ENCODE measurements around the gene MACROH2A2.
"Not testable (repeated sequence)": the region's sequence is repeated elsewhere in the genome, so short reads cannot be mapped to it uniquely, and the experiment has no call there.

MACROH2A2 gene

DNA sequence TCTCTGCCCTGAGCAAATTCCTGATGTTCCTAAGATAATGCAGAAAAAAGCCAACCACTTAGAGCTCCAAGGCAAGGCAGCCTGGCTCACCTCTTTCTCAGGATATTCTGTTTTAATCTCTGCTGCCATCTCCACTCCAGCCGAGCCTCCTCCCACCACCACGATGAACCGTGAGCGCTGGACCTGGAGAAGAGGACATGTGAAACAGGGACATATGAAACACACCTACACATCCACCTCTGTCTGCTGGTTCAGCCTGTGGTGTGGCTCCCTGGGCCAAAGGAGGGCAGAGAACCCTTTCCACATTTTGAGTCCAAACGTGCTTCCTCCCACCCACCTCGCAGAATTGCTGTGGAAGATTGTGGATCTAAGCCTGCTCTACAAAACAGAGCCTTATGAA is 67.8 kb downstream of the MACROH2A2 start:
- no peak overlapping the region for H3K4me3 ChIP-seq (ENCODE audit: low read length)
- DNase-seq (ENCODE audit: low read depth) = no peak
- TF ChIP-seq, protein P1, sequence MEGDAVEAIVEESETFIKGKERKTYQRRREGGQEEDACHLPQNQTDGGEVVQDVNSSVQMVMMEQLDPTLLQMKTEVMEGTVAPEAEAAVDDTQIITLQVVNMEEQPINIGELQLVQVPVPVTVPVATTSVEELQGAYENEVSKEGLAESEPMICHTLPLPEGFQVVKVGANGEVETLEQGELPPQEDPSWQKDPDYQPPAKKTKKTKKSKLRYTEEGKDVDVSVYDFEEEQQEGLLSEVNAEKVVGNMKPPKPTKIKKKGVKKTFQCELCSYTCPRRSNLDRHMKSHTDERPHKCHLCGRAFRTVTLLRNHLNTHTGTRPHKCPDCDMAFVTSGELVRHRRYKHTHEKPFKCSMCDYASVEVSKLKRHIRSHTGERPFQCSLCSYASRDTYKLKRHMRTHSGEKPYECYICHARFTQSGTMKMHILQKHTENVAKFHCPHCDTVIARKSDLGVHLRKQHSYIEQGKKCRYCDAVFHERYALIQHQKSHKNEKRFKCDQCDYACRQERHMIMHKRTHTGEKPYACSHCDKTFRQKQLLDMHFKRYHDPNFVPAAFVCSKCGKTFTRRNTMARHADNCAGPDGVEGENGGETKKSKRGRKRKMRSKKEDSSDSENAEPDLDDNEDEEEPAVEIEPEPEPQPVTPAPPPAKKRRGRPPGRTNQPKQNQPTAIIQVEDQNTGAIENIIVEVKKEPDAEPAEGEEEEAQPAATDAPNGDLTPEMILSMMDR (conservative IDR thresholded peaks at IDR 0.05; ENCODE audit: low read depth, low read length) = no peak

DNA sequence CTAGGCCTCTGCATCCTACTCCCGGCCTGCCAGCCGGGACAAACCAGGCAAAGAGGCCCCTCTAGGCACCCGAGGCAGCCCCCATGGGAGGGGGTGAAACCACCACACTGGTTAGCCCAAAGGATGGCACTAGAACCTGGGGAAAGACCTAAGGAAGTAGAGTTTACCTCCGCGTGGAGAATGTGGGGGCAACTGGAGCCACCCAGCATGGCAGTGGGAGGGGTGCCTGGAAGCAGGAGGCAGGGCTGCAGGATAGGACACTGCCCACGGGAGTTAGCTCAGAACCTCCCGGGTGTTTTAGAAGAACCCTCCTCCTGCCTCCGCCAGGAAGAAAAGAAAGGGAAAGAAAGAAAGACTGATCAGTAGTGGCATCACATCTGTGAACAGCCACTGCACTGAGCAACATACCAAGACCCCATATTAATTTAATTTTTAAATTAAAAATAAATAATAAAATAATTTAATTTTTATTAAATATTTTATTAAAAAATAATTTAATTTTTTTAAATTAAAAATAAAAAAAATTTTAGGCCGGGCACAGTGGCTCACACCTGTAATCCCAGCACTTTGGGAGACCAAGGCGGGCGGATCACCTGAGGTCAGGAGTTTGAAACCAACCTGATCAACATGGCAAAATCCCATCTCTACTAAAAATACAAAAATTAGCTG is 68.8 kb downstream of the MACROH2A2 start:
- H3K4me3 ChIP-seq (ENCODE audit: low read length) = no peak overlapping the region
- TF ChIP-seq, protein P1 (conservative IDR thresholded peaks at IDR 0.05; ENCODE audit: low read depth, low read length) = no peak
- DNase-seq (ENCODE audit: low read depth) = no peak

DNA sequence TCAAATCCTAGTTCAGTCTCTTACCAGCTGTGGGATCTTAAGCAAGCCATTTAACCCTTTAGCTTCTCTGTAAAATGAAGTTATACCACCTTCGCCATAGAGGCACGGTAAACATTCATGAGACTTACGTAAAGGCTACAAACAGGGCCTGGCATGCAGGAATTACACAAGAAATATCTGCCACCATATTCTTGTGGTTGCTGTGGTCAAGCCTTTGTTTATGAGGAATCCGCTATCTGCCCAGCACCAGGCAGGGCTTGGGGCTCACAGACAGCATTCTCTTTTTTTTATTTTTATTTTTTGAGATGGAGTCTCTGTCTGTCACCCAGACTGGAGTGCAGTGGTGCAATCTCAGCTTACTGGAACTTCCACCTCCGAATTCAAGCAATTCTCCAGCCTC is 70.1 kb downstream of the MACROH2A2 start:
- TF ChIP-seq, protein P1 (conservative IDR thresholded peaks at IDR 0.05; ENCODE audit: low read depth, low read length) = no peak
- H3K4me3 ChIP-seq (ENCODE audit: low read length) = no peak overlapping the region
- no peak for DNase-seq (ENCODE audit: low read depth)

DNA sequence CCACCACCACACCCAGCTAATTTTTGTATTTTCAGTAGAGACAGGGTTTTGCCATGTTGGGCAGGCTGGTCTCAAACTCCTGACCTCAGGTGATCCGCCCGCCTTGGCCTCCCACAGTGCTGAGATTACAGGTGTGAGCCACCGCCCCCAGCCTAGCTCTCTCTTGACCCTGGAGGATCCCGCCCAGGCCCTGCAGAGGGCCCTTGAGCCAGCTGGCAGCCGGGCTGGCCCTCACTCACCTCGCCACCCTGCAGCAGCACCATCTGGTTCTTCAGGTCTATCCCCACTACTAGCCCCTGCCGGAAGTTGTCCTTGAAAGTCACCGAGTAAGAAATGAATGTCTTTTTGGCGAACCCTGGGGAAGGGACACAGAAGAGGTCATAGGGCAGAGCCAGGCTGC is 70.5 kb downstream of the MACROH2A2 start:
- DNase-seq (ENCODE audit: low read depth); H3K4me3 ChIP-seq (ENCODE audit: low read length): not testable (repeated sequence)

DNA sequence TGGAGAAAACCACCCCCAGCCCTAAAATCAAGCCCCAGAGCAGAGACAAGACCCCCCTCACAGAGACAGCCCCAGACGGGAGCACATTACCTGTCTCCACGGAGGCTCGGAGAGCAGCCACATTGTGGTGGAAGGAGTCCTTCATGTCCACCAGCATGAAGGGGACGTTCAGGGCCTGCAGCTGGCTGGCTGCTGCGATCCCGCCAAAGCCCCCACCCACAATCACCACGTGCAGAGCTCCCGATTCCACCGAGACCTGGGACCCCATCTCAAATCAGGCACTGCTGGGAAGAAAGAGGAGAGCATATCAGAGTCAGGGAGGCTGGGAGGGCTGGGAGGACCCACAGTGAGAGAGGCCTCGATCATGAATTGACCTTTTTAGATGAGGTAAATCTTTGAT is 71.2 kb downstream of the MACROH2A2 start:
- no peak for DNase-seq (ENCODE audit: low read depth)
- no peak overlapping the region for H3K4me3 ChIP-seq (ENCODE audit: low read length)
- TF ChIP-seq, protein P1 (conservative IDR thresholded peaks at IDR 0.05; ENCODE audit: low read depth, low read length) = no peak

DNA sequence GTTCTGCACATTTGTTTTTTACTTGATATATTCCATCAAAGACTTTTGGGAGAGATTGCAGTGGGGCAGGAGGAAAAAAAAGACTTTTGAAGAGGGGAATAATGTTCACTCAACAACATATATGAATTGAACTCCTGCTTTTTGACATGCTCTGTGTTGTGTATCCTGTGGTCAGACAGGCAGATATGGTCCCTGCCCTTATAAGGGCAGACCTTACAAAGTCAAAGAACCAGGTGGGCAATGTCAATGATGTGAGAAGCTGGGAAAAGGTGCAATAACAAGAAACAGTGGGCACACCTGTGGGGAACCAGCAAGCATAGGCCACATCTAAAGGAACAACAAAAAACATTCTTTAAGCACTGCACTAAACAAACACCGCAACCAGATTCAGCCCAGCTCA is 71.8 kb downstream of the MACROH2A2 start:
- TF ChIP-seq, protein P1 (conservative IDR thresholded peaks at IDR 0.05; ENCODE audit: low read depth, low read length) = no peak
- no peak for DNase-seq (ENCODE audit: low read depth)
- no peak overlapping the region for H3K4me3 ChIP-seq (ENCODE audit: low read length)

DNA sequence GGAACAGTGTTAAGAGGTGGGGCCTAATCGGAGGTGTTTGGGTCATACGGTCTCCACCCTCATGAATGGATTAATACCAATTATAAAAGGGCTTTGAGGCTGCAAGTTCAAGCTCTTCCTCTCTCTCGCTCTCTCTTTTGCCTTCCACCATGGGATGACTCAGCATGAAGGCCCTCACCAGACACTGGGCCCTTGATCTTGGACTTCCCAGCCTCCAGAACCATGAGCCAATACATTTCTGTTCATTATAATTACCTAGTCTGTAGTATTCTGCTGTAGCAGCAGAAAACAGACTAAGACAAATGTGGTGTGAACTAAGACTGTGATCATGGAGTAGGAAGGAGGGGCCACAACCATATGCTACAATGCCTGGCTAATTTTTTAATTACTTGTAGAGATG is 72.3 kb downstream of the MACROH2A2 start:
- no peak for DNase-seq (ENCODE audit: low read depth)
- no peak overlapping the region for H3K4me3 ChIP-seq (ENCODE audit: low read length)
- TF ChIP-seq, protein P1 (conservative IDR thresholded peaks at IDR 0.05; ENCODE audit: low read depth, low read length) = no peak
